Mammary epithelial cell (primary cell): ENCODE results near the gene FARS2.

Source experiments
- CTCF ChIP-seq, 2 donors: IDR thresholded peaks in 1 of 2; conservative IDR thresholded peaks in 1 of 2; 2 replicates each; pipeline ENCODE4 v1.5.1; 2011 to 2012; ENCODE audit warnings: inconsistent platforms in 2 of 2, low read length in 2 of 2, mild to moderate bottlenecking in 2 of 2, control low read depth in 1 of 2, low read depth in 1 of 2; ENCODE audit not compliant: insufficient read depth in 1 of 2; ENCODE audit errors: extremely low read depth in 1 of 2
- EZH2 ChIP-seq: IDR thresholded peaks from 2 replicates; pipeline ENCODE4 v1.6.1; 2012; ENCODE audit warnings: low read length, inconsistent platforms, borderline replicate concordance

- TF ChIP-seq CTCF (conservative IDR thresholded peaks at IDR 0.05 in 1 of 2, IDR thresholded peaks at IDR 0.05 in 1 of 2; ENCODE audit: extremely low read depth in 1 of 2, insufficient read depth in 1 of 2, low read depth in 1 of 2, low read length in 2 of 2): no peak
- no peak for TF ChIP-seq EZH2
Observed at GRCh38 chr6:5730585-5731263, 469.4 kb downstream of the FARS2 start.
